ENCODE data around the gene HTR1B.

The HTR1B gene

GRCh38 chr6:77463308-77463860, at the start of gene HTR1B:
HTR1B (minus strand) TSS chr6:77463491; CDS start chr6:77463403, 88 bp downstream.
- no peak for DNase-seq (ENCODE audit: low read depth in 2 of 2, low spot score in 1 of 2)

- DNase-seq (ENCODE audit: low read depth in 2 of 2, low spot score in 1 of 2): no peak
Measured at GRCh38 chr6:77512554-77512953, 49.3 kb upstream of the HTR1B start.

DNA sequence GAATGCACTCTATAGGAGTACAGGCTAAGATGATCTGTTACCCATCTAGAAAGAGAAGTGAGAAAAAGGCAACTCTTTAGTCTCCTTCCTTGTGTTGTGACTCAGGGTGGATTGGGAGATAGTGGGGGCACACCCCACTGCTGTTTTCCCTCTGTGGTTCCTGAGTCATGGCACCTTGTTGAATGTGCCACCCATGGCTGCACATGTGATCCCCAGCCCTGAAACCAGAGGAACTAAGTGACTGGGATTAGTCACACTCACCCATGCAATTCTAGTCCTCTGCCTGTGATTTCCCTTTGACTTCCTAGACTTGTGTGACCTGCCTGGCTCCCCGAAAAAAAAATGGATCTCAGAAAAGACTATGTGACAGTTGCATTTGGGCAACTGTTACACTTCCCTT, 48.6 kb upstream of the HTR1B start:
- no peak for DNase-seq (ENCODE audit: low read depth in 2 of 2, low spot score in 1 of 2)

DNA sequence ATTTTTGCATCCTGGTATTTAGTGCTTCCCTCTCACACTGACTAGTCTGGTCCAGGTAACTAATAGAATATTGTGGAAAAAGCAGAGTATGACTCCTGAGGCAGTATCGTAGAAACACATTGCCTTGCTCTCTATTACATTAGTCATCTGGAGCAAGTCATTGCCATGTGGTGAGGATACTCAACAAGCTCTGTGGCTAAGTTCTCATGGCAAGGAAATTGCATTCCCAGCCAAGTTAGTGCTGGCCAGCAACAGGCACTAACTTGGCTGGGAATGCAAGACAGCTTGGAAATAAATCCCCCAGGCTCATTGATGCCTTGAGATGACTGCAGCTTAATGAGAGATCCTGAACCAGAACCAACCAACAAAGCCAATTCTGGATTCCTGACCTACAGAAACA, 39.7 kb upstream of the HTR1B start:
- no peak for DNase-seq (ENCODE audit: low read depth in 2 of 2, low spot score in 1 of 2)

- DNase-seq (ENCODE audit: low read depth in 2 of 2, low spot score in 1 of 2): no peak
Measured at GRCh38 chr6:77492530-77492929, 29.2 kb upstream of the HTR1B start.

GRCh38 chr6:77487808-77488425, 24.6 kb upstream of the HTR1B start:
- no peak for DNase-seq (ENCODE audit: low read depth in 2 of 2, low spot score in 1 of 2)

- DNase-seq (ENCODE audit: low read depth in 2 of 2, low spot score in 1 of 2): no peak
Measured at GRCh38 chr6:77482981-77483380, 19.7 kb upstream of the HTR1B start.

DNA sequence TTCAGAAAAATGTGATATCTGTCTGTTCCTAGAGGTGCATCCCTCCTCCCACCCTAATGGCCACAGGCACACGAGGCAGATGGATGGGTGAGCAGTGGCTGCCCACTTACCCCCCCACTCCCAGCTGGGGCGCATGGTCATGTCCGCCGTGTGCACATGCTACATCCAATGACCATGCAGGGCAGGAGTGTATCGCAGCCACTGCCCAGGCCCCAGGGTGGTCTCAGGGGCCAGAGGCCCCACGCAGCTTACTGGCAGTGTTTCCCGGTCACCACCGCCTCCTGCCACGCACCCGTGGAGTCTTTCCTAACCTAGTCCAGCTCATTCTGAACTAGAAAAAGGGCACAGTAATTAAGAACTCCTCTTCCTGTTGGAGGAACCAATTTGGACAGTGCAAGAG, 11.7 kb upstream of the HTR1B start:
- DNase-seq (ENCODE audit: low read depth in 2 of 2, low spot score in 1 of 2): no peak

DNA sequence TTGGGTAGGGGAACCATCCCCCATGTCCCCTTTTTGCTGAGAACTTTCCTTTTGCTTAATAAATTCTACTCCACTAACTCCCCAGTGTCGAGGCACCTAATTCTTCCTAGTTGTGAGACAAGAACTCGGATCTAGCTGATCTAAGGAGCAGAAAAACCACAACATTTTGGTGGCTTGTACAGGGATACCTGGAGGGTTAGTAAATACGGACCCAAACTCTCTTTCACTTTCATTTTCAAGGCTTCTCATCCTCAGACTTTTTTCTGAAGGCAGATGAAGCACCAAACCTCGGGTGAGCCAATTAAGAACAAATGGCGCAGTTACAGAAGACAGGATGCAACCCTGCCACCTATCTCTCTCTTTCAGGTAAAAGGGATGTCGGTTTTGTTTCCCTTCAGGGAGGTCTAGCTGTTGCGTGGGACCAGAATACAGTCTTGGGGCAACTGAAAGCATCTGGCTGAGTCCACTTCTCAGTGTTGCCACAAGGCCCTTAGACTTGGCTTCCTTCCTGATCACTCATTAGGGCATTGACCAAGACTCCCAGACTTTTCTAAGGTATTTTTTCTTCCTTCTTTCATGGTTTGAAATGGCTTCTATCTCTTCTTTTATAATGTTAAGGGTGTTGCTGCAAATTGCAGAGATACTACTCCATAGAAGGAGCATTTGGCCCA, 11.1 kb upstream of the HTR1B start:
- DNase-seq (ENCODE audit: low read depth in 2 of 2, low spot score in 1 of 2): no peak

GRCh38 chr6:77470983-77471382, 7.7 kb upstream of the HTR1B start:
- DNase-seq (ENCODE audit: low read depth in 2 of 2, low spot score in 1 of 2): no peak

GRCh38 chr6:77468939-77469338, 5.6 kb upstream of the HTR1B start:
- no peak for DNase-seq (ENCODE audit: low read depth in 2 of 2, low spot score in 1 of 2)

DNA sequence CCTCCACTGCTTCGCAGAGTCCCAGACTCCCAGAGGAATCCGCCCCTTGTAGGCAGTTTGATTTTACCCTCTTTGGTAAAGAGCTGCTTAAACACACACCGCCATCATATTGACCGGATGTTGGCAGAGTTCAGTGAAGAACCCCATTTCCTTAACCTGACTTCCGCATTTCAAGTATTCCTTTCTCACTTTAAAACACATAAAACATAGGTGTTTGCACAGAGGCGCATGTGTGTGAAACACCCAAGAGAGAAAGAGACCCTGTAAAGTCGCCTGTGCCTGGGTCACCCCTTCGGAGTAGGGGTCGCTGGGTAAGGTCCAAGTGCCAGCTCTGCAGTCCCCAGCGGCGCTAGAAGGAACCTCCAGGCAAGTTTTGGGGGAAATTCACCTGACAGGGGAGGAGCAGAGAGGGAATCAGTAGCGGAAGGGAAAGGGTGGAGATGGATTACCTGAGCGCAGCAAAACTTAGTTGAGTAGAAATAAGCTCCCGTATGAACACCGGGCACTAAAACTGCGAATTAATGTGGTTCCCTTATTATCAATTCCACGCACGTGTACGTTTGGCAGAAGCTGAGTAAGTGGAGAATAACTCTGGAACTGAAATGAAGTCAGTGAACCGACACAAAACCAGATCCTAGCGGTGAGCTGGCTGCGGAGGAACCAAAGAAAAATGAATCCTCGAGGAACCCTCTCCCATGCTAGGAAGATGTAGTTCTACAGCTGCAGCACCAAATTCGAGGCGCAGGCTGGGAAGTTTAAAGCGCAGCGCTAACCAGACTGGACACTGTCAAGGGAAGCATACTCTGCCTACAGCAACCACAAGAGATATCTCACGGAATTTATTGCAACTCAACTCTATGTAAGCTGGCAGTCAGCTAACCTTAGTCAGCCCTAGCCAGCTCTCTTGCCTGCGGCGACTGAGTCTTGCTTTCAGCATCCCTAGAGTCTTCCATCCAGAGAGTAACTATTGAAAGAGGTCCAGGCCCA, 3.5 kb upstream of the HTR1B start:
- no peak for DNase-seq (ENCODE audit: low read depth in 2 of 2, low spot score in 1 of 2)

- no peak for DNase-seq (ENCODE audit: low read depth in 2 of 2, low spot score in 1 of 2)
Measured at GRCh38 chr6:77466055-77466450, 2.8 kb upstream of the HTR1B start.

DNA sequence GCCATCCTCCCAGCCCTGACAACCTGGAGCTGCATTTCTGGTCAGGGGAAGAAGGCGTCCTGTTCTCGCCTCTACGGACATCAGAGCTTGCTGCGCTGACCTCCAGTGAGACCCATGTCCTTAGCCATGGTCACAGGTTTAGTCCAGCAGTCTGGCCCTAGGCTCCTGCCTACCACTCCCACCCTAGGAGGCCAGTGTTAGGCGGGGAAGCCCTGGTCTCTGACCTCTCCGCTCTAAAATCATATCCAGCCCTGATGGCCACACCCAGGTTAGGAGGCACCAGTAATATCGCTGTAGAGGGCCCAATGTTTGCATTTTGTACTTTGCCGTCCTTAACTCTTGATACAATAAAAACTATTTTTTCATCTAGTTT, 1.2 kb upstream of the HTR1B start:
- no peak for DNase-seq (ENCODE audit: low read depth in 2 of 2, low spot score in 1 of 2)

DNA sequence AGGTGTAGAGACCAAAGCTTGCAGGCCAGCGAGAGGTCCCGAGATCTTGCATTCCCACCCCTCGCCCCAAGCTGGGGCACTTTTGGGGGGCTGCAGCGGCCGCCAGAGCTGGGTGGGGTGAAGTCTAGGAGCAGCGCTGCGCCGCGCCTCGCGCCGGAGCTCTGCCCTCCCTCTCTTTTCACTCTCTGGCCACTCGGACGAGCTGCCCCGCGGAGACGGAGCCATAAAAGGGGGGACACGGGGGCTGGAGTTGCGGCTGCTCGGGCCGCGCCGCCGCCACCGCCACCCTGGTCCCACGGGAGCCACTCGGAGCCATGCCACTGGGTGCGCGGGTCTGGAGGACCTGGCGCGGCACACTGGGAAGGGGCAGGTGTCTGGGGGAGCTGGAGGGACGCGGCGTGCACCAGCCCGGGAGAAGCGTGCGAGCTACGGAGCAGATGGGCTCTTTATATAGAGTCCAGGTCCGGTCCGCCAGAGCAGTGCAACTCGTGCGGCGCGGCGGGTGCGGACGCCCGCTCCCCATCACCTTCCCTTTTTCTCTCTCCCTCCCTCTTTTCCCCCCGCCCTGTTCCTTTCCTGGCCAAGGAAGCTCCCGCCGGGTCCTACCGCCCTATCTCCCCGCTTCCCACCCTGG, 687 bp upstream of the HTR1B start:
- DNase-seq (ENCODE audit: low read depth in 2 of 2, low spot score in 1 of 2): no peak

GRCh38 chr6:77462359-77463307, 658 bp downstream of the HTR1B start:
- no peak for DNase-seq (ENCODE audit: low read depth in 2 of 2, low spot score in 1 of 2)

- no peak for DNase-seq (ENCODE audit: low read depth in 2 of 2, low spot score in 1 of 2)
Measured at GRCh38 chr6:77461796-77462195, 1.5 kb downstream of the HTR1B start.

GRCh38 chr6:77458421-77458820, 4.9 kb downstream of the HTR1B start:
- no peak for DNase-seq (ENCODE audit: low read depth in 2 of 2, low spot score in 1 of 2)

DNA sequence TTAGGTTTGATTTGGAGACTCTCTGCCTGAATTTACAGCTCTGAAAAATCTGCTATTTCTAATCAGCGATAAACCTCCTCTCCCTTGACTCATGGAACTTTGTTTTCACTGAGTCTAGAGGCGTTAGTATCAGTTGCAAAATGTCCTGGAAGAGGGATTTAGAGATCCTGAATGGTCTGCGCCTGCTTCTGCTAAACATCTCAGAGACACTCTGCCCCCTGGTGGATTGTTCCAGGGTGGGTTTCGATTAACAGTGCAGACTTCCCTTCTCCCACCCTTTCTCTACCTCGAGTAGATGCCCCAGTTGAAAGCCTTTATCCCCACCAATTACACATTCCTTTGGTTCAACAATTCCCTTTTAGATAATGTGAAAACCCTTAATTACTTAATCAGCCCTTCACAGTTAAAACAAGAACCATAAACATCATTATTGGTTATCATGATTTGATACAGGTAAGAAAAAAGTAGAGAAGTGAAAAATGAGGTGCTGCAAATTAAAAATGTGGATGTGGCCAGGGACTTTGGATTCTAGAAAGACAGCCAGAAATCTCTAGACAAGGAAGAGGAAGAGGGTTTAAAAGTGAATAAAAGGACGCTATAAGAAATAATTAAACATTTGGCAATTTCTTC, 5.5 kb downstream of the HTR1B start:
- DNase-seq (ENCODE audit: low read depth in 2 of 2, low spot score in 1 of 2): no peak
